ENCODE data around the gene OR6Y1. TPM values are rescaled to one million over a fixed set of nuclear protein-coding genes. Genes with fewer than 3 reads are reported as not detected.

OR6Y1 gene
- total RNA-seq, 1 donor from 2014 or later = not detected

DNA sequence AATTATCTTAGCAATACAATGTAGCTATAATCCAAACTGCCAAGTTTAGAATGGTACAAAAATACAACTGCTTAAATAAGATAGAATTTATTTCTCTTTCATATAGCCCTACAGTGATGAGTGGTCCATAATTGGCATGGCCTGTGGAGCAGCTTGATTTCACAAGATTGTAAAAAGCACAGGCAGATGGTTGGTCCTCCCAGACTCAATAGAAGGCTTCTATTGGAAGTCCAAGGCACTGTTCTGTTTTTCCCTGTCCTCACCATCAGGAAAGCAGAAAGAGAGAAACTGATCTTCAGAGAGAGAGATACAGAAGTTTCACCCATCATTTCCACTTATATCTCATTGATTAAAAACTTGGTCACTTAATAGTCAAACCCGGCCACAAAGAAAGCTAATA lies 18.0 kb upstream of the OR6Y1 start:
- Histone ChIP-seq H3K36me3 (ENCODE audit: control insufficient read depth, insufficient read depth, low read length) (no peaks in the 10 kb centered on the region), H3K4me3 (ENCODE audit: low read depth, low read length) (no peak overlapping the region), H3K27me3 (ENCODE audit: control insufficient read depth, insufficient read depth, low read length) (no peaks in the 10 kb centered on the region)
- FAIRE-seq (no peak), DNase-seq (ENCODE audit: low read depth) (no peak)
- TF ChIP-seq, protein P1, sequence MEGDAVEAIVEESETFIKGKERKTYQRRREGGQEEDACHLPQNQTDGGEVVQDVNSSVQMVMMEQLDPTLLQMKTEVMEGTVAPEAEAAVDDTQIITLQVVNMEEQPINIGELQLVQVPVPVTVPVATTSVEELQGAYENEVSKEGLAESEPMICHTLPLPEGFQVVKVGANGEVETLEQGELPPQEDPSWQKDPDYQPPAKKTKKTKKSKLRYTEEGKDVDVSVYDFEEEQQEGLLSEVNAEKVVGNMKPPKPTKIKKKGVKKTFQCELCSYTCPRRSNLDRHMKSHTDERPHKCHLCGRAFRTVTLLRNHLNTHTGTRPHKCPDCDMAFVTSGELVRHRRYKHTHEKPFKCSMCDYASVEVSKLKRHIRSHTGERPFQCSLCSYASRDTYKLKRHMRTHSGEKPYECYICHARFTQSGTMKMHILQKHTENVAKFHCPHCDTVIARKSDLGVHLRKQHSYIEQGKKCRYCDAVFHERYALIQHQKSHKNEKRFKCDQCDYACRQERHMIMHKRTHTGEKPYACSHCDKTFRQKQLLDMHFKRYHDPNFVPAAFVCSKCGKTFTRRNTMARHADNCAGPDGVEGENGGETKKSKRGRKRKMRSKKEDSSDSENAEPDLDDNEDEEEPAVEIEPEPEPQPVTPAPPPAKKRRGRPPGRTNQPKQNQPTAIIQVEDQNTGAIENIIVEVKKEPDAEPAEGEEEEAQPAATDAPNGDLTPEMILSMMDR (IDR thresholded peaks at IDR 0.05; ENCODE audit: insufficient read depth, low read length, severe bottlenecking) = no peak

DNA sequence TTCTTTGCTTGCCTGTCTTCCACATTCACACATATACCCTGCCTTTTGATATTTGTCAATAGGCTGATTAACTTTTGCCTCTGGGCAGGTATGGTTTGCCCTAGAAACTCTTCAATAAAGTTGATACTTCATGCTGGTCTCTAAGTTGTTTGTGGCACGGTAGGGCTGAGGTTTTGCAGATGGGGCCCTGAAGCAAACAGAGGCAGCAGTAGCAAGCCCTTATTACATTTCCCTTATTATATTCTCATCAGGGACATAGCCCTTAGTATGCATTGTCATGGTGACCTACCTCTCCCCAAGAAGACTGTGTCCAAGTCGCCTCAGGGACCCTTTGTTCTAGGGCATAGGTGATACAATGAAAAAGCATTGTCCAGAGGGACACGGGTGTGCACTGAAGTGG lies 16.3 kb upstream of the OR6Y1 start, which contains the start of gene OR6P1:
Gene OR6P1, minus strand, starts transcription at position 101 of the 400 bp plus-strand sequence. CDS start 6,976 bp downstream, outside the sequence.
- Histone ChIP-seq H3K4me3 (ENCODE audit: low read depth, low read length) (no peak within 1 kb of the TSS), H3K27me3 (ENCODE audit: control insufficient read depth, insufficient read depth, low read length) (no peaks in the 10 kb centered on the region), H3K36me3 (ENCODE audit: control insufficient read depth, insufficient read depth, low read length) (no peaks in the 10 kb centered on the region)
- TF ChIP-seq, protein P1 (IDR thresholded peaks at IDR 0.05; ENCODE audit: insufficient read depth, low read length, severe bottlenecking) = no peak
- DNase-seq (ENCODE audit: low read depth) (no peak), FAIRE-seq (no peak)

DNA sequence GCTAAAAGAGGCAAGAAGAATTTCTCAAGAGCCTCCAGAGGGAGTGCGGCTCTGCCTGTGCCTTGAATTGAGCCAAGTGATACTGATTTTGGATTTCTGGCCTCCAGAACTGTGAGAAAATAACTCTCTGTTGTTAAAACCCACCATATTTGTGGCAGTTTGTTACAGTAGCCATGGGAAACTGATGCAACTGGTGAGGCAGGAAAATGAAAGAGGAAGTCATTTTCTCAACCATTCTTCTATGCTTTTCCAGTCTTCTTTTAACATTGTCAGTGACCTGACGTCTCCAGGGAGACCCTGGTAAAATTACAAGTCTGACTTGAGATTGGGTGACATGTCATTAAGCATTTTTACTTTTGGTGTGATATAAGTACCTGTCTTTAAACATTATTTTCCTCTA lies 10.4 kb upstream of the OR6Y1 start:
- H3K36me3 ChIP-seq (ENCODE audit: control insufficient read depth, insufficient read depth, low read length) = no peaks in the 10 kb centered on the region
- FAIRE-seq = no peak
- TF ChIP-seq, protein P1 (IDR thresholded peaks at IDR 0.05; ENCODE audit: insufficient read depth, low read length, severe bottlenecking) = no peak

DNA sequence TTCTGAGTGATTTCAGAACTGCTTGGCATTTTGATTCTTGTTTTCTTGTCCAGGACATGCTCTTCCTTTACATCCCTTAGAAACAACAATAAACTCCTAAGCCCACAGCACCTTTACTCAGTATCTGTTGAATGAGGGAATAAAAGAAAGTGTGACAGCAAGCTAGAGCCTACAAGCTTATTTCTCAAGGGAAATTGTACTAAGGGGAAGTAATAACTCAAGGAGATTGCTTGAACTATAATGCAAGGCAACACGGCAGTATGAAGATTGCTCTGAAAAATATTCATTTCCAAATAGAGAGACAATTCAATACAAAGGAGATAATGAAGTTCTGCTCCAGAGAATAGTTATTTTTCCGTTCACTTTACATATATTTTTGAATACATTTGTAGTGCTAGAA lies 9.6 kb upstream of the OR6Y1 start:
- no peak overlapping the region for H3K4me3 ChIP-seq (ENCODE audit: low read depth, low read length)
- FAIRE-seq (no peak), DNase-seq (ENCODE audit: low read depth) (no peak)
- H3K36me3 ChIP-seq (ENCODE audit: control insufficient read depth, insufficient read depth, low read length) = no peaks in the 10 kb centered on the region
- no peaks in the 10 kb centered on the region for H3K27me3 ChIP-seq (ENCODE audit: control insufficient read depth, insufficient read depth, low read length)
- TF ChIP-seq, protein P1 (IDR thresholded peaks at IDR 0.05; ENCODE audit: insufficient read depth, low read length, severe bottlenecking) = no peak

More for the DNA sequence above, 10.4 kb upstream of the OR6Y1 start:
- no peak for DNase-seq (ENCODE audit: low read depth)
- H3K27me3 ChIP-seq (ENCODE audit: control insufficient read depth, insufficient read depth, low read length) = no peaks in the 10 kb centered on the region
- no peak overlapping the region for H3K4me3 ChIP-seq (ENCODE audit: low read depth, low read length)

DNA sequence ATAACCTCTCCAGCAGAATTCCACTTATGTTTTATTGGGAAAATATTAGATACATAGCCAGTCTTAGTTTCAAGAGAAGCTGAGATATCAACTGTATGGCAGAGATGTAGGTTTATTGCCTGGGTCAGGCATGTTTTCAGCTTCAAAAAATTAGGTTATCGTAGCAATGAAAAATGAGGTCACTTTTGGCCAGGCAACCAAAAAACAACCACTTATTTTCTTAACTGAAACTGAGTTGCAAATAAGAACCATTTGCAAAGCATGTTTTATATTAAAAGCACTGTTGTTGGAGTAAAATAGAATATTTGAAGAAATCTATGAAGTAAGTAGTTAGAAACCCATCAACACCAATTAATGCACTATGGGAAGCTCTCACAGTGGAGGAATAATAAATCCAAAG lies 5.5 kb upstream of the OR6Y1 start:
- Histone ChIP-seq H3K27me3 (ENCODE audit: control insufficient read depth, insufficient read depth, low read length) (no peaks in the 10 kb centered on the region), H3K4me3 (ENCODE audit: low read depth, low read length) (no peak overlapping the region), H3K36me3 (ENCODE audit: control insufficient read depth, insufficient read depth, low read length) (no peaks in the 10 kb centered on the region)
- FAIRE-seq = no peak
- TF ChIP-seq, protein P1 (IDR thresholded peaks at IDR 0.05; ENCODE audit: insufficient read depth, low read length, severe bottlenecking) = no peak
- DNase-seq (ENCODE audit: low read depth) = no peak

DNA sequence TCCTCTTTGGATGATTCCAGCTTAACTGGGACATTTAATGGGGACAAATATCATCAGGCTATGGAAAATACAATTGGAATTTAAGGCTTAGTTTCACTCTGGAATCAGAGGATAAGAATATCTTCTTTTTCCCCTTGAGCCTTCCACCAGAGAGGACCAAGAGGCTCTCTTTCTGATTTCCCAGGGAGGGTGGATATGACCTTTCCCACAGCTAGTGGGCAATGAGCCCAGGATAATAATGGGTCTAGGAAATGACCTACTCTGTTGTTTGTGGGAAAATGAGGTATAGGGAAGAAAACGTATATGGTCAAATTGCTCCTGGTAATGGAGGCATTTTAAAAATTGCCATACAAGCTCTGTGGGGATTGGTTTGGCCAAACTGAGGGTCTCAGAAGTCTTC lies 1.9 kb downstream of the OR6Y1 start:
- Histone ChIP-seq H3K36me3 (ENCODE audit: control insufficient read depth, insufficient read depth, low read length) (no peaks in the 10 kb centered on the region), H3K4me3 (ENCODE audit: low read depth, low read length) (no peak overlapping the region), H3K27me3 (ENCODE audit: control insufficient read depth, insufficient read depth, low read length) (no peaks in the 10 kb centered on the region)
- FAIRE-seq (no peak), DNase-seq (ENCODE audit: low read depth) (no peak)
- TF ChIP-seq, protein P1 (IDR thresholded peaks at IDR 0.05; ENCODE audit: insufficient read depth, low read length, severe bottlenecking) = no peak
